Astrocyte (in vitro differentiated cells and primary cell): ENCODE measurements around the gene CDKAL1. TPM values are rescaled to one million over a fixed set of nuclear protein-coding genes. Genes with fewer than 3 reads are reported as not detected.
"Not testable (repeated sequence)": the region's sequence is repeated elsewhere in the genome, so short reads cannot be mapped to it uniquely, and the experiment has no call there.

Experiments used
- DNase-seq: peaks from one replicate; pipeline ENCODE4 v3.0.0-alpha.2; 2010; ENCODE audit warnings: low read depth
- FAIRE-seq: peaks from 2 replicates; lab custom pipeline; 2011; peaks lifted over from hg19 to GRCh38; lab: Jason Lieb, UNC
- H2AFZ ChIP-seq: 2 replicates; pipeline ENCODE4 v1.6.0; 2012; ENCODE audit warnings: low read depth, low read length, inconsistent platforms
- H3K27ac ChIP-seq: 2 replicates; pipeline ENCODE4 v1.5.1; 2011; ENCODE audit warnings: low read depth, low read length, inconsistent platforms
- H3K27me3 ChIP-seq: 2 replicates; pipeline ENCODE4 v1.6.0; 2011; ENCODE audit warnings: low read length, inconsistent platforms; ENCODE audit not compliant: insufficient read depth
- H3K36me3 ChIP-seq: 2 replicates; pipeline ENCODE4 v1.5.1; 2011; ENCODE audit warnings: low read length, inconsistent platforms; ENCODE audit not compliant: insufficient read depth
- H3K4me1 ChIP-seq: 2 replicates; pipeline ENCODE4 v1.5.1; 2011; ENCODE audit warnings: low read length, inconsistent platforms; ENCODE audit not compliant: insufficient read depth
- H3K4me2 ChIP-seq: 2 replicates; pipeline ENCODE4 v1.6.0; 2012; ENCODE audit warnings: low read length, inconsistent platforms
- H3K4me3 ChIP-seq: 2 replicates; pipeline ENCODE4 v1.5.1; 2011; ENCODE audit warnings: low read depth, mild to moderate bottlenecking, low read length, inconsistent platforms; ENCODE audit not compliant: insufficient read depth
- H3K79me2 ChIP-seq: 2 replicates; pipeline ENCODE4 v1.6.0; 2012; ENCODE audit warnings: mild to moderate bottlenecking, low read length, inconsistent platforms; ENCODE audit not compliant: insufficient read depth
- H3K9ac ChIP-seq: 2 replicates; pipeline ENCODE4 v1.6.0; 2012; ENCODE audit warnings: mild to moderate bottlenecking, low read length, inconsistent platforms
- H3K9me3 ChIP-seq: 2 replicates; pipeline ENCODE4 v1.5.1; 2012; ENCODE audit warnings: low read depth, mild to moderate bottlenecking, low read length, inconsistent platforms; ENCODE audit not compliant: insufficient read depth
- H4K20me1 ChIP-seq: 2 replicates; pipeline ENCODE4 v1.6.0; 2012; ENCODE audit warnings: low read length, inconsistent platforms; ENCODE audit not compliant: insufficient read depth
- H3K27ac Mint-ChIP-seq: one replicate; pipeline ENCODE4 v1.8.0; 2021; ENCODE audit warnings: mild to moderate bottlenecking, mixed read lengths; ENCODE audit not compliant: unreplicated experiment
- H3K27me3 Mint-ChIP-seq: one replicate; pipeline ENCODE4 v1.8.0; 2021; ENCODE audit warnings: low read depth, mixed read lengths; ENCODE audit not compliant: unreplicated experiment
- H3K36me3 Mint-ChIP-seq: one replicate; pipeline ENCODE4 v1.8.0; 2021; ENCODE audit warnings: low read depth, mixed read lengths; ENCODE audit not compliant: unreplicated experiment
- H3K4me1 Mint-ChIP-seq: one replicate; pipeline ENCODE4 v1.8.0; 2021; ENCODE audit warnings: low read depth, mixed read lengths; ENCODE audit not compliant: unreplicated experiment
- H3K4me3 Mint-ChIP-seq: one replicate; pipeline ENCODE4 v1.8.0; 2021; ENCODE audit warnings: mild to moderate bottlenecking, moderate library complexity, mixed read lengths; ENCODE audit not compliant: unreplicated experiment
- H3K9me3 Mint-ChIP-seq: one replicate; pipeline ENCODE4 v1.8.0; 2021; ENCODE audit warnings: mild to moderate bottlenecking, mixed read lengths; ENCODE audit not compliant: unreplicated experiment
- EZH2 ChIP-seq: IDR thresholded peaks from 2 replicates; pipeline ENCODE4 v1.6.1; 2012; ENCODE audit warnings: mild to moderate bottlenecking, low read length, inconsistent platforms; ENCODE audit not compliant: insufficient read depth
- total RNA-seq: library from RNA; stranded (reverse); gene quantifications from 2 replicates; pipeline ENCODE4 v1.2.1, GENCODE V29; 2021
- TF ChIP-seq, protein P1 (sequence below): IDR thresholded peaks from 2 replicates; pipeline ENCODE4 v1.5.1; 2011; ENCODE audit warnings: low read depth, mild to moderate bottlenecking, inconsistent platforms, low read length, moderate library complexity; ENCODE audit not compliant: insufficient read depth

The CDKAL1 gene
- total RNA-seq, 1 donor from 2014 or later = 13.7 TPM

DNA sequence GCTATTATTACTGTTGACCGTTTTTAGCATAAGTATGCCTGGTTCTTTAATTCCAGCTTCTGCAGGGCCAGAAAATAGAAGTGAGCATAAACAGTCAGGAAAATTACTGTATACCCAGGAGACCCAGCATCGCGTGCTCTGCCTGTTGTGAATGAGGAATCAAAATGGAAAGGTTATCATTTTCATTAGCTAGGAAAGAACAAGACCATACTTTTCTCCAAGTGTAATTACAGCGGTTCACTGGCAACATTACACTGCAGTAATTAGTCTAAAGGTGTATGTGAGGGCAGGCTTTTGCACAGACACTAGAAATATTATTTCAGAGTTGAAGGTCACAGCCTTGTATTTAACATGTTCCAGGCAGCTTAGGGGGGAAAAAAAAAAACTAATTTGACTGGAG, 655.5 kb downstream of the CDKAL1 start:
- TF ChIP-seq, protein P1, sequence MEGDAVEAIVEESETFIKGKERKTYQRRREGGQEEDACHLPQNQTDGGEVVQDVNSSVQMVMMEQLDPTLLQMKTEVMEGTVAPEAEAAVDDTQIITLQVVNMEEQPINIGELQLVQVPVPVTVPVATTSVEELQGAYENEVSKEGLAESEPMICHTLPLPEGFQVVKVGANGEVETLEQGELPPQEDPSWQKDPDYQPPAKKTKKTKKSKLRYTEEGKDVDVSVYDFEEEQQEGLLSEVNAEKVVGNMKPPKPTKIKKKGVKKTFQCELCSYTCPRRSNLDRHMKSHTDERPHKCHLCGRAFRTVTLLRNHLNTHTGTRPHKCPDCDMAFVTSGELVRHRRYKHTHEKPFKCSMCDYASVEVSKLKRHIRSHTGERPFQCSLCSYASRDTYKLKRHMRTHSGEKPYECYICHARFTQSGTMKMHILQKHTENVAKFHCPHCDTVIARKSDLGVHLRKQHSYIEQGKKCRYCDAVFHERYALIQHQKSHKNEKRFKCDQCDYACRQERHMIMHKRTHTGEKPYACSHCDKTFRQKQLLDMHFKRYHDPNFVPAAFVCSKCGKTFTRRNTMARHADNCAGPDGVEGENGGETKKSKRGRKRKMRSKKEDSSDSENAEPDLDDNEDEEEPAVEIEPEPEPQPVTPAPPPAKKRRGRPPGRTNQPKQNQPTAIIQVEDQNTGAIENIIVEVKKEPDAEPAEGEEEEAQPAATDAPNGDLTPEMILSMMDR = no peak
- no peak for TF ChIP-seq EZH2
- Histone ChIP-seq H3K4me3 (no peak overlapping the region), H3K27ac (no peak overlapping the region), H3K9me3 (no peaks in the 10 kb centered on the region), H3K79me2 (no peaks in the 10 kb centered on the region), H3K36me3 (no peaks in the 10 kb centered on the region), H3K9ac (no peak overlapping the region), H4K20me1 (no peaks in the 10 kb centered on the region), H3K27me3 (no peaks in the 10 kb centered on the region), H3K4me2 (no peak overlapping the region), H3K4me1 (peaks cover 22% of the 10 kb centered on the region), H2AFZ (no peak overlapping the region)
- no peaks in the 10 kb centered on the region for H3K27me3 Mint-ChIP-seq
- FAIRE-seq (no peak), DNase-seq (no peak)
- peaks cover 4% of the 10 kb centered on the region for H3K9me3 Mint-ChIP-seq
- H3K4me1 Mint-ChIP-seq = peaks cover 14% of the 10 kb centered on the region
- no peak overlapping the region for H3K4me3 Mint-ChIP-seq
- H3K36me3 Mint-ChIP-seq = no peaks in the 10 kb centered on the region
- H3K27ac Mint-ChIP-seq = no peak overlapping the region

DNA sequence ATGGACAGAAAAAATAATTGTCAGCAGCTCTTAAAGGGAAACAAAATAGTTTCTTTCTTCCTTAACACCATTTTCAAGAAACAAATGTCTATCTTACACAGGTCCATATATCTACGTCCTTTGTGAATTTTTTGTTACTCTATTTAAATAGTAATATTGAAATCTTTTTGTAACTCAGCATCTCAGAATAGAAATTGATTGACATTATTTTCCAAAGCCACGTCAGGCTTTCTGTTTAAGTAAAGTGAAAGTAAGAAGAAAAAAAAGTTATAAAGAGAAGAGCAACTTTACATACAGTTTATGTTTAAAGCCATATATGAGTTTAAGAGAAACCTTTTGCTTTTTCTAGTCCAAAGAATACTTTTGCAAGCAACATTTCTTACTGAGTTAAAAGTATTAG, 656.4 kb downstream of the CDKAL1 start:
- Histone ChIP-seq H3K4me2 (peak overlapping the region; percentile 30), H3K27me3 (no peaks in the 10 kb centered on the region), H3K4me3 (no peak overlapping the region), H3K36me3 (no peaks in the 10 kb centered on the region), H3K9ac (peak overlapping the region; percentile 32), H3K27ac (no peak overlapping the region), H3K9me3 (no peaks in the 10 kb centered on the region), H2AFZ (no peak overlapping the region), H3K79me2 (no peaks in the 10 kb centered on the region), H4K20me1 (no peaks in the 10 kb centered on the region), H3K4me1 (peaks cover 22% of the 10 kb centered on the region)
- Mint-ChIP-seq H3K9me3 (peaks cover 4% of the 10 kb centered on the region), H3K27ac (no peak overlapping the region), H3K4me3 (no peak overlapping the region), H3K4me1 (peaks cover 14% of the 10 kb centered on the region), H3K27me3 (no peaks in the 10 kb centered on the region), H3K36me3 (no peaks in the 10 kb centered on the region)
- DNase-seq = no peak
- TF ChIP-seq, protein P1 = no peak
- TF ChIP-seq EZH2 = no peak
- FAIRE-seq = no peak

DNA sequence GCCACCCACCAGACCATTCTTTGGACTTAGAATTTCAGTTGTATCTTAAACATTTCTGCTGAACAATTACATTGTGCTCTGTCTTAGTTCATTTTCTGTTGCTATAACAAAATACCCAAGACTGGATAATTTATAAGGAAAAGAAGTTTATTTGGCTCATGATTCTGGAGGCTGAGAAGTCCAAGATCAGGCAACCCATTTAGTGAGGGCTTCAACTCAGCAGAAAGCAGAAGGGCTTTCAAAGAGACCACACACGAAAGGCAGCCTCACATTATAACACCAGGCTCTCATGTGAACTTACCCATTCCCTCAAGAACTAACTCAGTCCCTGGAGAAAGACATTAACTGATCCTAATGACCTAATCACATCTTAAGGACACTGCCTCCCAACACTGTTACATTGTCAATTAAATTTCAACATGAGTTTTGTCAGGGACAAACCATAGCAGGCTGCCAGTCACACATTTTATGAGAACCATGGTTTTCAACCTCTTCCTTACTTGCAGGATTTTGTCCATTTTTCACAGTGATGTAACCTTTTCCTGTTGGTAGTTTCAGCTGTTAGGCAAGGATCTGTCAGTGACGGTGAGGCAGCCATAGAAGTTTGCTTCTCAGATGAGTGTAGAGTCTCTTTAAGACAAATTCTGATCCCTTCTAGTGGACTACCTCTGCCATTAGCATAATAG, 659.7 kb downstream of the CDKAL1 start:
- H3K27ac ChIP-seq = no peak overlapping the region
- H3K27me3 ChIP-seq = no peaks in the 10 kb centered on the region
- FAIRE-seq (no peak), DNase-seq (no peak)
- H4K20me1 ChIP-seq = no peaks in the 10 kb centered on the region
- no peak overlapping the region for H3K4me3 ChIP-seq
- no peak for TF ChIP-seq EZH2
- TF ChIP-seq, protein P1 = no peak
- Mint-ChIP-seq H3K9me3 (peaks cover 4% of the 10 kb centered on the region), H3K4me1 (peaks cover 7% of the 10 kb centered on the region), H3K4me3 (no peak overlapping the region), H3K27ac (no peak overlapping the region), H3K27me3 (no peaks in the 10 kb centered on the region), H3K36me3 (no peaks in the 10 kb centered on the region)
- no peaks in the 10 kb centered on the region for H3K79me2 ChIP-seq
- H3K9me3 ChIP-seq = no peaks in the 10 kb centered on the region
- no peaks in the 10 kb centered on the region for H3K36me3 ChIP-seq
- no peak overlapping the region for H2AFZ ChIP-seq
- no peak overlapping the region for H3K9ac ChIP-seq
- H3K4me2 ChIP-seq = no peak overlapping the region
- peaks cover 8% of the 10 kb centered on the region for H3K4me1 ChIP-seq

DNA sequence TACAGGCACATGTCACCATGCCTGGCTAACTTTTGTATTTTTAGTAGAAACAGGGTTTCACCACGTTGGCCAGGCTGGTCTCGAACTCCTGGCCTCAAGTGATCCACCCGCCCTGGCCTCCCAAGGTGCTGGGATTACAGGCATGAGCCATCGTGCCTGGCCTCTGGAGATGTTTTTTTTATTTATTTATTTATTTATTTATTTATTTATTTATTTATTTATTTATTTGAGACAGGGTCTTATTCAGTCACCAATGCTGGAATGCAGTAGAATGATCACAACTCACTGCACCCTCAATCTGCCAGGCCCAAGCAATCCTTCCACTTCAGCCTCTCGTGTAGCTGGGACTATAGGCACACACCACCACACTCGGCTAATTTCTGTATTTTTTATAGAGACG, 661.0 kb downstream of the CDKAL1 start:
- not testable (repeated sequence) for H3K36me3 ChIP-seq, H3K79me2 ChIP-seq, H3K4me1 ChIP-seq, H3K9me3 ChIP-seq, H2AFZ ChIP-seq, H3K4me3 Mint-ChIP-seq, H3K9ac ChIP-seq, H3K4me3 ChIP-seq, H3K4me2 ChIP-seq, DNase-seq, H3K36me3 Mint-ChIP-seq, H3K27me3 Mint-ChIP-seq, H3K27ac ChIP-seq, H3K27me3 ChIP-seq, H3K9me3 Mint-ChIP-seq, H4K20me1 ChIP-seq, H3K4me1 Mint-ChIP-seq, FAIRE-seq, H3K27ac Mint-ChIP-seq
